NCI-H2107 (cell line): ENCODE results near the gene MYPN.

Experiments
- DNase-seq: peaks from one replicate; lab custom pipeline; 2025; lab: John Stamatoyannopoulos, UW

Gene MYPN

GRCh38 chr10:68090586-68090985 lies 18.7 kb upstream of the MYPN start:
- DNase-seq: no peak

- no peak for DNase-seq
Measured at GRCh38 chr10:68092512-68092911, 16.8 kb upstream of the MYPN start.

- no peak for DNase-seq
Measured at GRCh38 chr10:68095153-68095552, 14.1 kb upstream of the MYPN start.

- DNase-seq: no peak
Measured at GRCh38 chr10:68096913-68097516, 12.3 kb upstream of the MYPN start.

GRCh38 chr10:68099736-68100135 lies 9.6 kb upstream of the MYPN start:
- no peak for DNase-seq

- DNase-seq: no peak
Measured at GRCh38 chr10:68101066-68101465, 8.2 kb upstream of the MYPN start.

GRCh38 chr10:68103261-68103878 lies 5.9 kb upstream of the MYPN start:
- no peak for DNase-seq

- no peak for DNase-seq
Measured at GRCh38 chr10:68103901-68104300, 5.4 kb upstream of the MYPN start.

- DNase-seq: no peak
Measured at GRCh38 chr10:68105820-68106219, 3.5 kb upstream of the MYPN start.

- DNase-seq: no peak
Measured at GRCh38 chr10:68106656-68107055, 2.6 kb upstream of the MYPN start.

GRCh38 chr10:68107651-68108050 lies 1.6 kb upstream of the MYPN start:
- DNase-seq: no peak

GRCh38 chr10:68108051-68108450 lies 1.2 kb upstream of the MYPN start:
- DNase-seq: no peak

- DNase-seq: no peak
Measured at GRCh38 chr10:68108653-68109052, 635 bp upstream of the MYPN start.

GRCh38 chr10:68110027-68110426 lies 739 bp downstream of the MYPN start:
- no peak for DNase-seq

GRCh38 chr10:68111584-68111983 lies 2.3 kb downstream of the MYPN start:
- DNase-seq: no peak

GRCh38 chr10:68112837-68113236 lies 3.5 kb downstream of the MYPN start:
- no peak for DNase-seq

GRCh38 chr10:68118657-68119056 lies 9.4 kb downstream of the MYPN start:
- no peak for DNase-seq

- no peak for DNase-seq
Measured at GRCh38 chr10:68121020-68121743, 11.9 kb downstream of the MYPN start.

GRCh38 chr10:68121852-68122251 lies 12.6 kb downstream of the MYPN start:
- DNase-seq: no peak

- no peak for DNase-seq
Measured at GRCh38 chr10:68124718-68125117, 15.4 kb downstream of the MYPN start.

GRCh38 chr10:68125772-68126171 lies 16.5 kb downstream of the MYPN start:
- DNase-seq: no peak

GRCh38 chr10:68128015-68128414 lies 18.7 kb downstream of the MYPN start:
- no peak for DNase-seq

GRCh38 chr10:68132391-68132790 lies 23.1 kb downstream of the MYPN start:
- DNase-seq: no peak

- no peak for DNase-seq
Measured at GRCh38 chr10:68133523-68133922, 24.2 kb downstream of the MYPN start.
